GM18519 (cell line): Measurements from ENCODE around the gene NMUR1.

Experiments
- ATAC-seq: cut with Tn5 transposase; IDR thresholded peaks from one replicate; pipeline ENCODE4 v1.9.1; 2021; ENCODE audit warnings: mild to moderate bottlenecking, moderate library complexity; ENCODE audit not compliant: unreplicated experiment, low FRiP score

Gene NMUR1

DNA sequence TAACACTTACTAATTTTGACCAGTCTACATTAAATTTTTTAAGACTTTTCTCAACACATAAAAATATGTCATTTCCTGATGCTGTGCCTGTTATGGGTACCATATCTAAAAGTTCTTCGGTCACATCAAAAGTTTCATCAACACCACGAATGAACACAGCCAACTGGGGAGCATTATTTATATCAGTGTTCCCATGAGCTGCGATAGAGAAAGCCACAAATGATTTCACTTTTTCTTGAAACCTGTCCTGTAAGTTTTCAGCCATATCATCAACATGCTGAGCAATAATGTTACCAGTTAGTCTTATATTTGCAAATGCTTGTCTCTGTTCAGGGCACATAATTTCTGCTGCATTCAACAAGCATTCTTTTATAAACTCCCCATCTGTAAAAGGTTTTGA, 35.6 kb downstream of the NMUR1 start:
- no peak for ATAC-seq

DNA sequence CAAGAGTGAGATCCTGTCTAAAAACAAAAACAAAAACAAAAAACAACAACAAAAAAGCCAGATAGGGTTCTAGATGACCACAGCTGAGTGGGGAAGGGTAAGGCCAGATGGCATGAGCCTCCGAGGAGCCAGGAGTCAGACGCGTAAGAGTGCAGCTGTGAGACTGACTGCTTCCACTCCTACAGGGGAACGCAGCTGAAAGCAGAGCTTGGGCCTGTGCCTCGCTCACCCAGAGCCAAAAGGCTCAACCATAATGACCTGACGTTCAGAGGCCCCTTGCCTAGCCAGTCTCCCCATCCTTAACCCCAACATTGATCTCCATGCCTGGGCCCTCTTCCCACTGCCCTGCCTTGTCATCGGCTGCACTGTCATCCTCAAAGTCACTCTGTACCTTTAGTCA, 39.4 kb downstream of the NMUR1 start:
- no peak for ATAC-seq

DNA sequence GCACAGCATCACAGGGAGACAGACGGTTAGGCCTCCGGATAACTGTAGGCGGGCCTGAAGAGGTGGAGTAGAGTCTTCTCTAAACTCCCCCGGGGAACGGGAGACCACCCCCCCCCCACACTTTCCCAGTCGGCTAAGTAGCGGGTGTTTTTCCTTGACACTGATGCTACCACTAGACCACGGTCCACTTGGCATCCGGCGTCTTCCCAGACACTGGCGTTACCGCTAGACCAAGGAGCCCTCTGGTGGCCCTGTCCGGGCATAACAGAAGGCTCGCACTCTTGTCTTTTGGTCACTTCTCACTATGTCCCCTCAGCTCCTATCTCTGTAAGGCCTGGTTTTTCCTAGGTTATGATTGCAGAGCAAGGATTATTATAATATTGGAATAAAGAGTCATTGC, 40.3 kb downstream of the NMUR1 start:
- no peak for ATAC-seq

DNA sequence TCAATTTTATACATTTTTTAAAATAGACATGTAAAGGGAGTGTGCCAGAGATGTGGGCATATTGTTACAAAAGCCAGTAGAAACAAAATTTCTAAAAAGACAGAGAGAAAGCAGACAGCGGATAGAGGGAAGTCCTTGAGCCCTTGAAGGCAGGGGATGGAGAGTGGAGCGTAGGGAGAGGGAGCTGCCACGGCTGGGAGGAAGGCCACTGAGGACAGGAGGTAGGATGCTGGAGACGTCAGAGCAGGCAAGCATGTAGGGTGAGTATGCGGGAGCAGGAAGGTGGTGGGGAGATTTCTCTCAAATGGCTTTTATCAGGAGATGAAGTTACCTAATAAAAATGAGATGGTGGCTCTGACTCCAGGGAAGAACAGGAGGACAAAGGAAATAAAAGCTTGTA, 41.9 kb downstream of the NMUR1 start:
- no peak for ATAC-seq

DNA sequence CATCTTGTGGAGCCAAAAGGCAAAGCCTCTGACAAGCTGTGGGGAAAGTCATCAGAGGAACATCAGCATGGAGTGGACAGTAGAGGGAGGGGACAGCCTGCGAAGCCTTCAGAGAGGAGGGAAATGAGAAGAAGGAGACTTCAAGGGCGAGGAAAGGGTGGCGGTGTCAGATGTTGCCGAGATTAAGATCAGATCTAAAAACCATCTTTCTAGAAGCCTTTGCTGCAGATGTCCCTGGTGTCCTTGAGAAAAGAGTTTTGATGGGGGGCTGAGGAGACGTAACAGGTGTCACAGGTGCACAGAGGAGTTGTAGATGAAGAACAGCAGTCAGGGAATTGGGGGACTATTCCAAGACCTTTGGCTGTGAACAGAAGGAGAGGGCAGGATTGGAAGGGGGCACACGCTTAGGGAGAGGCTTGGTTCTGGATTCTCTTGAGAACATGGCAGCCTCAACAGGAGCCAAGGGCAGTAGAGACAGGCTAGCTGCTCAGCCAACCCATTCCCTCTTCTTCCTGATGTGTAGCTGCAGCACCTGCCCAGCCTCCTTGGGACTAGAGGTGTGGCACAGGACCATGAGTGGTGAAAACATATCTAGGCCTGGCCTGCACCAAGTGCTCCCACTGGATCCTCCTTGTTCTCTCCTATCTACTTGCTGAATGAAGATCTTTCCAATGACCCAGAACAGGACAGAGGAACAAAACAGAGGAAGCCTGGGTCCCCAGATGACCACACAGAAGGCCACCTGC, 43.2 kb downstream of the NMUR1 start:
- no peak for ATAC-seq

DNA sequence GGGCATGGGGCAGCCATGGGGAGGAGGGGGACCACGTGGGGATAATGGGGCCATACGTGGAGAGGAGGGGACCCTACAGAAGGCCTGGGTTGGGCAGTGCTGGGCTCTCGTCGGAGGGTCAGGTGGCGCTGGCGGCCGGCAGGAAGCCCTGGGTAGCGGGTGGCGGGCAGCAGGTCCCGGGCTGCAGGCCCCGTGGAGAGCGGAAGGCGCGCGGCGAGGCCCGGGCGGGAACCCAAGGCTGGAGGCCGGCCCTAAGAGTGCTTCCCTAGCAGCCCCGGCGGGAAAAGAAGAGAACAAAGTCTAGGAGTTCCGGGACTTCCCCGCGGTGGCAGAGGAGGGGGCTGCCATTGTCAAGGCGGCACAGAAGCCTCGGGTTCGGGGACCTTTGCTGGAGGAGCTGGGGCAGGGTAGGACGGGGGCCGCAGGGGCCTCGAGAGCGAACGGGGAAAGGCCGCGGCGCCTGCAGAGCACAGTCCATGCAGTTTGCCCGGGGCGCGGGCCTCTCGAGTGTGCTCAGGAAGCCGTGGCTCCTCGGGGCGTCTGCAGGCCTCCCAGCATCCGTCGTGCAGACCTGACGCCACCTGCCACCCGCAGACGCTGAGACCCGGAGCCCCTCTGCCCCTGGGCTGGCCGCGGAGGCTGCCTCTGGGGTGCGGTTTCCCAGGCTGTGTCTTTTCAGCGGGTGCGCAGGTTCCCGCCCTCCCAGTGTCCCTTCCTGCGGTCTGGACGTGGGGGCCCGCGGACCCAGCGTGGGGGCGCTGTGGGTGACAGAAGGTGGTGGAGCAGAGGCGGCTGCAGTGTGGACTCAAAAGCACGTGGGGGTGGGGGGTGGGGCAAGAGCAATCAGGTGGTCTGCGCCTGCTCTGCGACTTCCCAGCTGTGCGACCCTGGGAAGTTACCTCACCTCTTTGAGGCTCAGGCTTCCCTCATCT, 46.6 kb downstream of the NMUR1 start:
- ATAC-seq = no peak

DNA sequence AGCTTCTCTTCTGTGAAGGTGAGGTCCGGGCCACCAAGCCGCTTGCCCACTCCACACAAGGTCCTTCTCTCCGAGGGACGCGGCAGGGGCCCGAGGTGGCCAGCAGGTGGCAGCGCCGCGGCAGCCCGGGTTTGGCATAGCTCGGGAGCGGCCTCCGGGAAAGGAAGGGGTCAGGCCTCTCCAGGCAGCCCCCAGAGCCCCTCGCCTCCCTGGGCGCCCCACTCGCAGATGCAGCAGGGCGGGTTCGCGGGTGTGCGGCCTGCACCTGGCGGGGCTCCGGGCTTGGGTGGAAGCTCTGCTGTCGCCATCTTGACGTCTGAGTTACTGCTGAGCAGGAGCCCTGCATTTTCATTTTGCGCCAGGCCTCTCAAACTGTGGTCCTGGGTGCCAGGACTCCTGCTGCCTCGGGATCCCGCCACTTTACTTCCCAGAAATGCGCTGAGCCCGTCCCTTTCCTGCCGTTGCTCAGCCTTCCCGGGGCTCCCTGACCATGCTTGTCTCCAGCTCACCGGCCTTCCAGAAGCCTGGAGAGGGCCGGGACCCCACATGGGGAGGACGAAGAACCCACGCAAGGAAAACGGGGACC, 47.3 kb downstream of the NMUR1 start:
- ATAC-seq = no peak

DNA sequence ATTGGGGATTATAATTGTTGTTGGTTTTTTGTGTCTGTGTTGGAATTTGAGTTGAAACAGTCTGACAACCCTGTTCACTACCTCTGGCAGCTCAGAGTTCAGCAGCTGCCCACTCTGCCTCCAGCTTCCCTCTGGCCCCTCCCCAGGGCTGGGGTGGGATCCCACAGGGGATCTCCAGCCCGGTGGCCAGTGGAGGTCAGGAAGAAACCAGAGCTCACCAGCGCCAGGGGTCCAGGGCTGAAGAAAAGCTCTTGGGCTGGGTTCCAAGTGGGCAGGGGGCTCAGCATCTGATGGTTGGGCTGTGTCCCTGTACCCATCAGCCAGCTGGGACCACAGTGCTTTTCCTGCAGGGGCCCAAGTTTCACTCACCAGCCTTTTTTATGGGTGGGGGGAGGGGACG, 49.5 kb downstream of the NMUR1 start:
- no peak for ATAC-seq

DNA sequence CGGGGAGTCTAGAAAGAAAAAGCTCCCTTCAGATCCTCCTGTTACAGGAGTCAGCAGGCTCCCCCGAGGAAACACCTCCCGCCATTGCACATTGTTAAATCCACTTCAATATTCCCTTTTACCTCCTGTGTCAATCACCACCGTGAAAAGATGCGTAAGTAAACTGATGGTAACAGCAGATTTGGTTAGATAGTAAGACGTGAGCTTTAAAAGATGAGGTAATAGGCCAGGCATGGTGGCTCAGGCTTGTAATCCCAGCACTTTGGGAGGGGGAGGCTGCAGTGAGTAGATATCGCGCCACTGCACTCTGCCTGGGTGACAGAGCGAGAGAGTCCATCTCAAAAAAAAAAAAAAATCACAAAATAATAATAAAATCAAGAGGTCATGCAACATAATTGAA, 50.8 kb downstream of the NMUR1 start:
- ATAC-seq = no peak

DNA sequence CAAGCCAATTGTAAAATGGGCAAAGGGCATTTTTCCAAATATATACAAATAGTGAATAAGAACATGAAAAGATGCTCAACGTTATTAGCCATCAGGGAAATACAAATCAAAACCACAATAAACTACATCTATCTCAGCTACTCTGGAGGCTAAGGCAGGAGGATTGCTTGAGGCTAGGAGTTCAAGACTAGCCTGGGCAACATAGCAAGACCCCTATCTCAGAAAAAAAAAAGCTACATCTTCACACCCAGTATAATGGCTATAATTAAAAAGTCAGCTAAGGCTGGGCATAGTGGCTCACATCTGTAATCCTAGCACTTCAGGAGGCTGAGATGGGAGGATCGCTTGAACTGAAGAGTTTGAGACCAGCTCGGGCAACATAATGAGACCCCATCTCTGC, 53.3 kb downstream of the NMUR1 start:
- ATAC-seq = no peak

DNA sequence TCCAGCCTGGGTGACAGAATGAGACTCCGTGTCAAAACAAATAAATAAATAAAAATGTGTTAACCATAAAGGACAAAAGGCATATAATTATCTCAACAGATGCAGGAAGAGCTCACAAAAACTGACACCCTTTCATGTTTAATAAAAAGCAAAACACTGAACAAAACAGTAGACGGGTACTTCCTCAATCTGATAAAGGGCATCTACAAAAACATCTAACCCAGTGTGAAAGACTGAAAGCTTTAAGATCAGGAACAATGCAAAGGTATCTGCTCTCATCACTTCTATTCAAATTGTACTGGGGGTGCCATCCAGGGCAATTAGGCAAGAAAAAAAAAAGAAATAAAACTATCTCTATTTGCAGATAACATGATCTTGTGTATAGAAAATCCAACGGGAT, 54.3 kb downstream of the NMUR1 start:
- ATAC-seq = no peak
